GM23248 (cell line): ENCODE data around the gene GRAMD1A.

Source experiments
- EZH2 ChIP-seq: fragments of 200-600 bp; sonication (generic); IDR thresholded peaks from 2 replicates; pipeline ENCODE4 v1.6.1; 2018; ENCODE audit warnings: antibody characterized with exemption, mild to moderate bottlenecking; ENCODE audit not compliant: insufficient read depth, poor library complexity, severe bottlenecking
- EZH2phosphoT487 ChIP-seq: fragments of 200-600 bp; sonication (generic); IDR thresholded peaks from 2 replicates; pipeline ENCODE4 v1.6.1; 2018; ENCODE audit warnings: antibody characterized with exemption, moderate library complexity, mild to moderate bottlenecking, low read depth; ENCODE audit not compliant: insufficient read depth

- TF ChIP-seq EZH2 (no peak), EZH2phosphoT487 (no peak)
Measured at GRCh38 chr19:35015954-35016351, 15.8 kb downstream of the GRAMD1A start.
